Urothelium cell line (cell line): ENCODE measurements around the gene VWA5B1.
"Not testable (repeated sequence)": the region's sequence is repeated elsewhere in the genome, so short reads cannot be mapped to it uniquely, and the experiment has no call there.

Source experiments
- DNase-seq: peaks from one replicate; pipeline ENCODE4 v3.0.0; 2011; ENCODE audit warnings: low spot score, mixed read lengths
- FAIRE-seq: peaks from 2 replicates; lab custom pipeline; 2011; peaks lifted over from hg19 to GRCh38; lab: Jason Lieb, UNC

VWA5B1 gene

DNA sequence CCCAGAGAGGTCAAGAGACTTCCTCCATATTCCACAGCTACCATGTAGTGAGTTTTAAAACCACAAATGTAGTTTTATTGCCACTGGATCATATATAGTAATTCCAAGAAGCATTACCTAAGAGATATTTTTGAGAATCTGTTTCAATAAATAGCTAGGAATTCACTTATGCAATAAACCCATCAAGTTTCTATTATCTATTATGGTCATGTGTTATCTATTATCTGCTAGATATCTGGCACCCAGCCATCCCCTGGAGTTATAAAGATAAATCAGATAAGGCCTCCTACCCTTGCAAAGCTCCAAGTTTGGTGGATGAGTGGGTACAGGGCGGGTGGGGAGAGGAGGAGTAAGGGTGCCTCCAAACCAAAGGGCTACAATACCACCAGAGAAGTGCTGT, 10.3 kb upstream of the VWA5B1 start:
- DNase-seq (no peak), FAIRE-seq (no peak)

DNA sequence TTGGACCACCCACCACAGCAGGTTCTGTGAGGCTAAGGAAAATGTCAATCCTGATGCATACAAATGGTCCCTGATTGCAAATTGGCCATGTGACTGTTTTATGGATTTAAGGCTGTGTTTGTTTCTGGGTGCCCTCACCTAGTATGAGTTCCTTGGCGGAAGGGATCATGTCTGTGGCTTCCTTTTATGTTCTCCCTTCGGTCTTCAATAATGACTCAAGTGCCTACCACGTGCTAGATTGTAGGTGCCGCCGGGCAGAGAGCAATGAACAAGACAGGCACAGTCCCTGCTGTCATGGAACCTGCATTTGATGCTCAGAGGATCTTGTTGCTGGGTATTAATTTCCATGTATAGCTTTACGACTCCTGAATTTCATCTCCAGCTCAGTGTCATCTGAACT, 9.8 kb upstream of the VWA5B1 start:
- DNase-seq (no peak), FAIRE-seq (peak; percentile 77)

DNA sequence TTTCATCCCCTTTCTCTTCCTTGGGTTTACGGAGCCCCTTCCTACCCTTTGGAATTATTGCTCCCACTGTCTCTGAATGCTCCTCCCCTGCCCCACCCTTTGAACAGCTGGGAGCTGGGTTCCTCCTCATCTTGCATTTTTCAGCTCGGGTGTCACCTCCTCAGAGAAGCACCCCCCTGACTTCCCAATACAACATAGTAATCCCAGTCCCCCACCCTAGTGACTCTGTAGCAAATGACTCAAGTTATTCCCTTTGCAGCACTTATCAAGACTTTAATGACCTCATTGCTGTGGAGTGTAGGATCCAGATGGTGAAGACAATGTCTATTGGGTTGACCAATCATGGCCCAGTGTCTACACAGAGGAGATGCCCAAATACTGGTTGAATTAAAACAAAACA, 8.9 kb upstream of the VWA5B1 start:
- DNase-seq (peak; percentile 73), FAIRE-seq (peak; percentile 79)

- FAIRE-seq: no peak
- DNase-seq: no peak
Measured at GRCh38 chr1:20282533-20282932, 8.1 kb upstream of the VWA5B1 start.

- FAIRE-seq: no peak
- no peak for DNase-seq
Measured at GRCh38 chr1:20284046-20284445, 6.6 kb upstream of the VWA5B1 start.

- FAIRE-seq (no peak), DNase-seq (no peak)
Measured at GRCh38 chr1:20284625-20285024, 6.0 kb upstream of the VWA5B1 start.

DNA sequence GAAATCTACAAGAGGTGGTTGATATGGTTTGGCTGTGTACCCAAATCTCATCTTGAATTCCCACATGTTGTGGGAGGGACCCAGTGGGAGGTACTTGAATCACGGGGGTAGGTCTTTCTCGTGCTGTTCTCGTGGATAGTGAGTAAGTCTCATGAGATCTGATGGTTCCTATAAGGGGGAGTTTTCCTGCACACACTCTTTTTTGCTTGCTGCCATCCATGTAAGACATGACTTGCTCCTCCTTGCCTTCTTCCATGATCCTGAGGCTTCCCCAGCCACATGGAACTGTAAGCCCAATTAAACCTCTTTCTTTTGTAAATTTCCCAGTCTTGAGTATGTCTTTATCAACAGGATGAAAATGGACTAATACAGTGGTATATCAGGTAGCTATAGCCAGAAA, 5.2 kb upstream of the VWA5B1 start:
- DNase-seq: no peak
- FAIRE-seq: no peak

GRCh38 chr1:20287696-20288095, 3.0 kb upstream of the VWA5B1 start:
- not testable (repeated sequence) for FAIRE-seq, DNase-seq

DNA sequence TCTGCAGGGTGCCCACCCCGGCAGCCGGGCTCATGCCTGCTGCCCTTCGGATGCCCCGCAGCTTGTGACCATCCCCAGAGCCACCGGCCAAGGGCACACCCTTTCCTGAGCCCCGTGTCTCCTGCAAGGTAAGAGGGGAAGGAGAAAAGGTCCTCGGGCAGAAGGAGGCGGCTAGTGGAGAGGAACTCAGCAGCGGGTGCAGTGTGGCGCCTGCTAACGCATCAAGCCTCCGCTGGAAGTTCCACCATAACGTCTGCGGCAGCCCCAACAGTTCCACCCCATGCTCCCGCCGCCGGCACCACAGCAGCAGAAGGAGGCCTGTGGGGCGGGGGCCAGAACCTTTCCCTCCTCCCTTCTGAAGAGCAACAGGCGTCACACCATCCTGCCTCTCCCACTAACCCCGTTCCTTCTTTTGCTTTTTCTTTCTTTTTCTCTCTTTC, 990 bp downstream of the VWA5B1 start:
- no peak for DNase-seq
- no peak for FAIRE-seq

GRCh38 chr1:20298626-20299025, 8.0 kb downstream of the VWA5B1 start:
- DNase-seq (no peak), FAIRE-seq (no peak)

DNA sequence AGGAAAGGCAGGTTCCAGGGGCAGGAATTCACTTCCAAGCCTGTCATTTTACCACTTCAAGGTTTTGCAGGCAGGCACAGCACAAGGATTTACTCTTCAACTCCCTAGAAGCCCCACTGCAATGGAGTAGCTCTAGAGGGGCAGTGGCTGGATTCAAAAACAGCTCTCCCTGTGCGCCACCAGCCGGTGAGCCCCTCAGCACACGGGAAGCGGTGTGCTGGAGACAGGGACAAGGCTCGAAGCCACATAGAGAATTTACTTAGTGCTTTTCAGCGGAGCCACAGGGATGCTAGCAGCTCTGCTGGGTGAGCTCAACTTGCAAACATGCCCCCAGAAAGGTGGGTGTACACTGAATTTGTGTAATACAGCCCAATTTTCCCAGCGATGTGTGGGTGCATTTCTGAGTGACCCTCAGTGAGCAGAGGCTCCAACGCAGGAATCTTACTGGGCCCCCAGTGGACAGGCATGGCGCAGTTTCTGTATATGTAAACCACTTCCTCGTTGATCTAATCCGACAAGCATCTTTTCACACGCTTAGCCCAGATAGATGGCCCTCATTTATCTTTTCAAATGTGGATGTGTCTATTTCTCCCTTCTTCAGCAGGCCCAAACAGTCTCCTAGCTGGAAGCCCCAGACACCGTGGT, 10.9 kb downstream of the VWA5B1 start:
- DNase-seq: no peak
- FAIRE-seq: no peak

GRCh38 chr1:20302108-20302471, 11.4 kb downstream of the VWA5B1 start:
- DNase-seq (peak; percentile 44), FAIRE-seq (no peak)

- DNase-seq (no peak), FAIRE-seq (no peak)
Measured at GRCh38 chr1:20307026-20307425, 16.4 kb downstream of the VWA5B1 start.

DNA sequence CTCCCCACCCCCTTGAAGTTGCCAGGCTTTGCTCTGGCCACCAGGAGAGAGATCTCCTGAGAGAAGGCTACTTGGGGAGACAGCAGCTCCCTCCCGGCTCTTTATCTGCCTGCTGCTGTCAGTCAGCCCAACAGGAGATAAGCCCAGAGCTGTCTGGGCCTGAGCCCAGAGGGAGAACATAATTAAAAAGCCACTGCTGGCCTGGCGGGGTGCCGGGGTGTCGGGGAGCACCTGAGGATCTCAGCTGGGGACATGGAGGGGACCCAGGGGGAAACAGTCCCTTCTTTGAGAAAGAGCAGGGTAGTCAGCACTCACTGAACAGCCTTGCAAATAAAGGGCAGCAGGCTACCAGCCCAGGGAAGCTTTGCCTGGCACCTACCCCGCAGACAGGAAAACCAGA, 17.9 kb downstream of the VWA5B1 start:
- DNase-seq (no peak), FAIRE-seq (no peak)

- FAIRE-seq (no peak), DNase-seq (no peak)
Measured at GRCh38 chr1:20311289-20311688, 20.6 kb downstream of the VWA5B1 start.

GRCh38 chr1:20312310-20312709, 21.6 kb downstream of the VWA5B1 start:
- FAIRE-seq (no peak), DNase-seq (no peak)

DNA sequence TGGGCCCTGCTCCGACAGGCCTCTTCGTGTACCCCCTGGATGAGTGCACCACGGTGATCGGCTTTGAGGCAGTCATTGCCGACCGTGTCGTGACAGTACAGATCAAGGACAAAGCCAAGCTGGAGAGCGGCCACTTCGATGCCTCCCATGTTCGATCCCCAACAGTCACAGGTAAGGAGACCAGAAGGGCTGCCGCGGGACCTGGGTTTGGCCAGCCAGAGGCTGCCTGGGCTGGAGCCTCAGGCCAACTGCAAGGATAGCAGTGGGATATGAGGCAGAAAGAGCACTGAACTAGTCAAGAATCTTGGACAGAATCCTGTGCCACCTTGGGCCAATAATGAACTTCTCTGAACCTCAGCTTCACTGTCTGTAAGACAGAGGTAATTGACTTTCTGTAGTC, 22.1 kb downstream of the VWA5B1 start:
- no peak for DNase-seq
- no peak for FAIRE-seq

GRCh38 chr1:20317471-20317870, 26.8 kb downstream of the VWA5B1 start:
- DNase-seq (no peak), FAIRE-seq (no peak)

DNA sequence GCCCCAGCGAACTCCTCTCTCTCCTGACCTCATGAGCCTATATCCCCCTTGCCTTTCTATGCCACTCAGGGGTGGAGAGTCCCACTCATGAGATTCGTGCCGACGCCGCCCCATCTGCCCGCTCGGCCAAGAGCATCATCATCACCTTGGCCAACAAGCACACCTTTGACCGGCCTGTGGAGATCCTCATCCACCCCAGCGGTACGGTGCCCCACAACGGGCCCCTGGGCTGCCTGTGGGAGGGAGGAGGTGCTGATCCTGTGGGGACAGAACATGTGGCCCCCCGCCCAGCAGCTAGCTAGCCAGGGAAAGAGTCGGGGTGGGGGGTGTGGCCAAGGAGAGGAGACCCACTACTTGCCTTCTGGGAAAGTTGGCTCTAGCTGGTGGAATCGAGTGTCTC, 27.8 kb downstream of the VWA5B1 start:
- no peak for FAIRE-seq
- DNase-seq: no peak

- no peak for FAIRE-seq
Measured at GRCh38 chr1:20318971-20319370, 28.3 kb downstream of the VWA5B1 start.

GRCh38 chr1:20319456-20320220, 29.0 kb downstream of the VWA5B1 start:
- no peak for FAIRE-seq
- no peak for DNase-seq

More at GRCh38 chr1:20318971-20319370, 28.3 kb downstream of the VWA5B1 start:
- DNase-seq: no peak

DNA sequence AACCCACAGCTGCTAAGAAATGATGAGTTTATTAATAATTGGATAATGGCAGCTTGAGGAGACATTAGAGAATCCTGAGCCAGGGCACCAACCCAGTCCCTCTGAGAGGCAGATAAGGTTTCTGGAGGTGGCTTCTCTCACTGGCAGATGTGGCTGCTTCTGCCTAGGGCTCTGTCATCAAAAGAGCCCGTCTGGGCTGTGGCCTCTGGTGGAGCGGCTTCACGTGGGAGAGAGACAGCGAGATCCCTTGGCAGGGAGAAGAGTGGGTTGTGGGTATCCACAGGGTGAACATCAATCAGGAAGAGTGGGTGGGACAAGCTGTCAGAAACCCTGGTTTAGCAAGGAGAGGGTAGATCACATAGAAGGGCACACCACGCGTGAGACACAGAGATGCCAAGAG, 30.0 kb downstream of the VWA5B1 start:
- FAIRE-seq: no peak
- DNase-seq: no peak

- FAIRE-seq (no peak), DNase-seq (no peak)
Measured at GRCh38 chr1:20321573-20321972, 30.9 kb downstream of the VWA5B1 start.
